SJSA1 (cell line): ENCODE measurements around the gene DNMBP. TPM values are rescaled to one million over a fixed set of nuclear protein-coding genes. Genes with fewer than 3 reads are reported as not detected.
"Not testable (repeated sequence)": the region's sequence is repeated elsewhere in the genome, so short reads cannot be mapped to it uniquely, and the experiment has no call there.

Source experiments
- DNase-seq, 2 experiments: peaks; one replicate each; pipeline ENCODE4 v3.0.0-alpha.2; 2015 to 2020; ENCODE audit warnings: low spot score in 2 of 2, low read depth in 1 of 2
- H3K27ac ChIP-seq: fragments of 250-450 bp; sonication (Bioruptor Pico); 2 replicates; pipeline ENCODE4 v1.5.1; 2020; ENCODE audit warnings: mild to moderate bottlenecking, moderate library complexity
- H3K27me3 ChIP-seq: fragments of 250-450 bp; sonication (Bioruptor Pico); replicated peaks from 2 replicates; pipeline ENCODE4 v1.5.1; 2020; ENCODE audit warnings: mild to moderate bottlenecking, moderate library complexity
- H3K36me3 ChIP-seq: fragments of 250-450 bp; sonication (Bioruptor Pico); 2 replicates; pipeline ENCODE4 v1.5.1; 2020; ENCODE audit warnings: mild to moderate bottlenecking
- H3K4me1 ChIP-seq: fragments of 250-450 bp; sonication (Bioruptor Pico); replicated peaks from 2 replicates; pipeline ENCODE4 v1.6.1; 2021; ENCODE audit warnings: mild to moderate bottlenecking
- H3K4me3 ChIP-seq: fragments of 250-450 bp; sonication (Bioruptor Pico); 2 replicates; pipeline ENCODE4 v1.5.1; 2020; ENCODE audit warnings: mild to moderate bottlenecking
- H3K9me3 ChIP-seq: fragments of 250-450 bp; sonication (Bioruptor Pico); replicated peaks from 2 replicates; pipeline ENCODE4 v1.5.1; 2020; ENCODE audit warnings: mild to moderate bottlenecking
- total RNA-seq: library from RNA; depleted of rRNA; stranded (reverse); fragments of >200 nt; shearing (Covaris generic); gene quantifications from 2 replicates; pipeline ENCODE4 v1.2.3, GENCODE V29; 2014

DNMBP gene
- total RNA-seq, 1 experiment from 2014 or later = 11.0 TPM

DNA sequence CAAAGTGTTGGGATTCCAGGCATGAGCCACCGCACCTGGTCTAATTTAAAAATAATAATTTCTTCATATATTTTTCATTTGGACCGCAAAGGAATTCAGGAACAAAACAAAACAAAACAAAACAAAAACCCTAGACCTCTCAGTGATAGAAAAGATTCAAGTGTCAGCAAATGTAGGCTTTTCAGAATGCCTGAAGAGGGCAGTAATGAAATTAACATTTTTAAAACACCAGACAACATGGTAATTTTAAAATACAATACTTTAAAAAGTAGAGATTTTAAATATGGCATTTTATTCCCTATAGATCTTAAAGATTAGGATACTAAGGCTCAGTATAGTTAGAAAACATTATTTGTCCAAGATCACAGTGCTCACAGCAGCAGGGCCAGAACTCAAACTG is 36.6 kb downstream of the DNMBP start:
- H3K36me3 ChIP-seq = peaks cover 26% of the 10 kb centered on the region
- H3K27me3 ChIP-seq = no peaks in the 10 kb centered on the region
- H3K9me3 ChIP-seq = no peaks in the 10 kb centered on the region
- no peak overlapping the region for H3K27ac ChIP-seq
- H3K4me1 ChIP-seq = peaks cover 29% of the 10 kb centered on the region
- no peak for DNase-seq
- no peak overlapping the region for H3K4me3 ChIP-seq

DNA sequence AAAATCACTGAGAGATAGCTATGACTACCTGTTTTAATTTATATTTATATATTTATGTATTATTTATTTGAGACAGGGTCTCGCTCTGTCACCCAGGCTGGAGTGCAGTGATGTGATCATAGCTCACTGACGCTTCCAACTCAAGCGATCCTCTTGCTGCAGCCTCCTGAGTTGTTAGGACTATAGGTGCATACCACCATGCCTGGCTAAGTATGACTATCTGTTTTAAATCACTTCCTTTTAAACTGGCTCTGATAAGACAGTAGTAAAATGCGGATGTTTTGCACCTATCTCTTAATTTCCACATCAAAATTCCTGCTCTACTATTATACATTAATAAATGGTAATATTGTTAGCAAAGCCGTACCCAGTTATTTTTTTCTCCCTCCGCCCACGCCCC is 41.8 kb downstream of the DNMBP start:
- no peak for DNase-seq
- Histone ChIP-seq H3K27me3 (no peaks in the 10 kb centered on the region), H3K4me3 (no peak overlapping the region), H3K4me1 (peaks cover 26% of the 10 kb centered on the region), H3K27ac (no peak overlapping the region), H3K36me3 (peaks cover 39% of the 10 kb centered on the region), H3K9me3 (no peaks in the 10 kb centered on the region)

DNA sequence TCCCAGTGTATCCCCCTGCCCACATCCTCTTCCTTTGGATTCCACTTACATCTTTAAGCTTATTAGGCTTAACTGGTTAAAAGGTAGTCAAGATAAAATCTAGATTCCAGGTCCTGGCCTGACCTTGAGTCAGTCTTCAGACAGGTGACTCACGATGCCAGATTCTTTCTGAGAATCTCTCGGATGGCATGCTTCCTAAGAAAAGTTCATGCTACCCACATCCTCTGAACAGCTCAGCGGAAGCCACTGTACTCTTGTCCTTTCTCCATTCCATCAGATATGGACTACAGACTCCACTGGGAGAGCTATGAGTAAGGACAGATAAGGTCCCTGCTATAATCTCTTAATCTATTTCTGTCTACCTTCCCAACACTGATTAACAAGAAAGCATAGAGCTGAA is 43.4 kb downstream of the DNMBP start:
- peaks cover 39% of the 10 kb centered on the region for H3K36me3 ChIP-seq
- no peaks in the 10 kb centered on the region for H3K9me3 ChIP-seq
- H3K4me3 ChIP-seq = no peak overlapping the region
- H3K4me1 ChIP-seq = peaks cover 30% of the 10 kb centered on the region
- DNase-seq = peak in 1 of 2 experiments; percentile 23
- no peak overlapping the region for H3K27ac ChIP-seq
- H3K27me3 ChIP-seq = no peaks in the 10 kb centered on the region

DNA sequence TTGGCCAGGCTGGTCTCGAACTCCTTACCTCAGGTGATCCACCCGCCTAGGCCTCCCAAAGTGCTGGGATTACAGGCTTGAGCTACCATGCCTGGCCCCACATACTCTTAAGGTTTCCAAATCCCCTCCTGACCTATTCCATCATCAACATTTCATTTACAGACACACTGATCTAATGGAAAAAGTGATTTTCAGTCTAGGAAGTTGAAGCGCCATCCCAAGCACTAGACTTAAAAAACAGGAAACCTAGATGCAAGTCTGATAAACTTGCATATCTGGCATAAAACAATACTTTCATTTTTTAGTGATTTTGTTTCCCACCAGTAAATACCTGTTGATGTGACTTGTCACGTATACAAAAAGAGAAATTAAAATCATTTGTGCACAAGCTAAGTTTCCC is 44.0 kb downstream of the DNMBP start:
- DNase-seq = no peak
- Histone ChIP-seq H3K27me3 (no peaks in the 10 kb centered on the region), H3K4me3 (no peak overlapping the region), H3K4me1 (peaks cover 30% of the 10 kb centered on the region), H3K27ac (no peak overlapping the region), H3K36me3 (peaks cover 35% of the 10 kb centered on the region), H3K9me3 (no peaks in the 10 kb centered on the region)

DNA sequence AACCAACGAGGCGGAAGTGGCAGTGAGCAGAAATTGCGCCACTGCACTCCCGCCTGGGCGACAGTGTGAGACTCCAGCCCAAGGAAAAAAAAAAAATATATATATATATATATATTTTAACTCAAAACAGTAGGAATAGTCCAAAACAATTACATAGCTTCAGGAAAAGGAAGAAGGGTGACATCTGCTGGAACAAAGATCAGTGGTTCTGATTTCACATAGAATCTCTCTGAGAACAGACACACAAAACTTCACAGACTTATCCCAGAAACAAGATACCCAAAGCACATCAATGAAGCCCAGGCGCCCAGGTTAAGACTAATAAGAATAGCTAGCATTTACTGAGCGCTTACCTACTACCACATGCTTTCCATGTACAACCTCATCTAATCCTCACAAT is 45.0 kb downstream of the DNMBP start:
- H3K4me1 ChIP-seq = peaks cover 30% of the 10 kb centered on the region
- H3K27ac ChIP-seq = no peak overlapping the region
- no peaks in the 10 kb centered on the region for H3K27me3 ChIP-seq
- H3K36me3 ChIP-seq = peaks cover 27% of the 10 kb centered on the region
- H3K9me3 ChIP-seq = no peaks in the 10 kb centered on the region
- no peak for DNase-seq
- no peak overlapping the region for H3K4me3 ChIP-seq

DNA sequence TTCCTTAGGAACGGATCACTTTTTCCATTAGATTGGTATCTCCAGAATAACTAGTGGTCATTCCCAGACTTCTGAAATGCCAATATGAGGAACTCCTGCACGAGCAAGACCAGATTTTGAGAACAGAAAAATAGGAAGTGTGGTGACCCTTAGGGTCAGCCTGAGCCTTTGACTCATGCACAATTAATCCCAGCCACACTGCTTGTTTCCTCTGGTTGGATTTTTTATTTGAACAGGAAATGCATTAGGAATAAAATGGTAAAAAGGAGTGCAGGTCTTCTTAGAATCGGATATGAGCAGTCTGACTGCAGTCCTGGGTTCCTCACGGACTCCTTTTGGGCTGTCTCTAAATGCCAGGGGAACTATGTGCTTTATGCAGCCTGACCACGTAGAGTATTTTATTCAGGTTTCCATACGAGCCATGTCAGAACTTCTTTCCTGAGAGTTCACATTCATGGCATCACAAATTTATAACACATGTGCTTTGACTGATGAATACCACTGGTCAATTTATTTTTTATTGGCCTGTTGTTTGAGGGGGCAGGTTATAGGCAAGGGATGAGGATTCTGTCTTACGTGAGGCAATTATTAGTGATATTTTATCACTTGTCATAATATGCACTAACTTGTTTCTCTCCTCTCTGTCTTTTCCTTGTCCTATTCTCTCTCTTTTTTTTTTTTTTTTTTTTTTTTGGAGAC is 46.1 kb downstream of the DNMBP start:
- not testable (repeated sequence) for H3K4me3 ChIP-seq, H3K27ac ChIP-seq, DNase-seq, H3K27me3 ChIP-seq, H3K9me3 ChIP-seq
- H3K36me3 ChIP-seq = peaks cover 15% of the 10 kb centered on the region
- peaks cover 31% of the 10 kb centered on the region for H3K4me1 ChIP-seq

DNA sequence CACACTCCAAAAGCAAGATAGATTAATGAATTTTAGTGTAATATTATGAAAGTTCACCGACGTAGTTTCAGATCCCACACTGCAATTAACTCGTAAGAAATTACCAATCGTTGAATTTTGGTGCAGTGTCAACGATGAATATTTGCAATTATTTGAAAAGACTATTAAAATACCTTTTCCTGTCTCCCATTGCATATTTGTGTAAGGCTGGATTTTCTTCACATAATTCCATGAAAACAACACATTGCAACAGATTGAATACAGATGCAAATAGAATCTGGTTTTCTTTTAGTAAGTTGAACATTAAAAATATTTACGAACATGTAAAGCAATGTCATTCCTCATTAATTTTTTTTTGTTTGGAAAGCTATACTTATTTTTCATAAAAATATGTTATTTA is 50.9 kb downstream of the DNMBP start:
- no peak for DNase-seq
- H3K36me3 ChIP-seq = peaks cover 34% of the 10 kb centered on the region
- no peaks in the 10 kb centered on the region for H3K27me3 ChIP-seq
- H3K27ac ChIP-seq = no peak overlapping the region
- H3K4me1 ChIP-seq = peaks cover 13% of the 10 kb centered on the region
- no peaks in the 10 kb centered on the region for H3K9me3 ChIP-seq
- H3K4me3 ChIP-seq = no peak overlapping the region

DNA sequence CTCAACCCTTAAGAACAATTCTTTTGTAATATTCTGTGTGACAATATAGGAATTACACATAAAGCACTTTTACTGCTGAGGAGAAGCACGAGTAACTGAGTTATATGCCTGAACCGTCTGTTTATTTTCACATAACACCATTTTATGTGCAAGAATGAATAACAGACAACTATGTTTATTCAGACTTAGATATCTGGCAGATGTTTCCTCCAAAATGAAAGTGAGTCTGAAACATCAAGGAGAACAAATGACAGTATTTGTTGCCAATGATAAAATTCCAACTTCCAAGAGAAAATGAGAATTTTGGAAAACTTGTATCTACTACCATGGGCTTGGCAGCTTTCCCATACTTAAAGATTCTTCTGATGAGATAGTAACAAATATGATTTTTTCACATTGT is 51.4 kb downstream of the DNMBP start:
- Histone ChIP-seq H3K36me3 (peaks cover 37% of the 10 kb centered on the region), H3K4me1 (peaks cover 11% of the 10 kb centered on the region; the same call in 1 of the 2 replicates), H3K9me3 (no peaks in the 10 kb centered on the region), H3K4me3 (no peak overlapping the region), H3K27me3 (no peaks in the 10 kb centered on the region), H3K27ac (no peak overlapping the region)
- no peak for DNase-seq

DNA sequence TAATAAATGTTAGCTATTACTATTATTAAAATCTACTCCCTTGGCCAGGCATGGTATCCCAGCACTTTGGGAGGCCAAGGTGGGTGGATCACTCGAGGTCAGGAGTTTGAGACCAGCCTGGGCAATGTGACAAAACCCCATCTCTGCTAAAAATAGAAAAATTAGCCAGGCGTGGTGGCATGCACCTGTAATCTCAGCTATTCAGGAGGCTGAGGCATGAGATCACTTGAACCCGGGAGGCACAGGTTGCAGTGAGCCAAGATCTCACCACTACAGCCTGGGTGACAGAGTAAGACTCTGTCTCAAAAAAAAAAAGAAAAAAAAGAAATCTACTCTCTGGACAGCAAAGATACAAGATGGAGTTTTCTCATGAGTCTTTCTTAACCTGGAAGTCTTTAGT is 56.2 kb downstream of the DNMBP start:
- peaks cover 72% of the 10 kb centered on the region for H3K36me3 ChIP-seq
- not testable (repeated sequence) for H3K27me3 ChIP-seq

DNA sequence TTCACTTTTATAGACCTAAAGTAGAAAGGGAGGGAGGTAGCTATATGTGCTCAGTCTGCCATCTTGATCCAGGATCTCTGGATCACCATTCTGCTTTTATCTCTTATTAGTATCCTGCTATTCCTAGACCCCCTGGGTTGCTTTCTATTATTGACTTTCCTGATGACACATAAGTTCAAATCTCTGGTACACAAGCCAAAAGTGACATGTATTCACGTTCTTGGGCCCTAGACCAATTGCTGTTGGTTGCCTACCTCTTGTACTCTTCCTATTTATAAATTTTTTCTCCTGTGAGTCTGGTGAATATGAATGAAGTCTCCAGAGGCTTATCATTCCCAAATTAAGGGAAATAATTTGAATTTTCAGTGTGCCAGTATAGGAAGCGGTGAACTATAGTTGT is 56.9 kb downstream of the DNMBP start:
- Histone ChIP-seq H3K27ac (no peak overlapping the region), H3K4me3 (no peak overlapping the region), H3K9me3 (no peaks in the 10 kb centered on the region), H3K27me3 (no peaks in the 10 kb centered on the region), H3K36me3 (peaks cover 72% of the 10 kb centered on the region), H3K4me1 (no peaks in the 10 kb centered on the region)
- no peak for DNase-seq

More for the DNA sequence above, 56.2 kb downstream of the DNMBP start:
- not testable (repeated sequence) for H3K4me3 ChIP-seq, DNase-seq, H3K9me3 ChIP-seq, H3K4me1 ChIP-seq, H3K27ac ChIP-seq

DNA sequence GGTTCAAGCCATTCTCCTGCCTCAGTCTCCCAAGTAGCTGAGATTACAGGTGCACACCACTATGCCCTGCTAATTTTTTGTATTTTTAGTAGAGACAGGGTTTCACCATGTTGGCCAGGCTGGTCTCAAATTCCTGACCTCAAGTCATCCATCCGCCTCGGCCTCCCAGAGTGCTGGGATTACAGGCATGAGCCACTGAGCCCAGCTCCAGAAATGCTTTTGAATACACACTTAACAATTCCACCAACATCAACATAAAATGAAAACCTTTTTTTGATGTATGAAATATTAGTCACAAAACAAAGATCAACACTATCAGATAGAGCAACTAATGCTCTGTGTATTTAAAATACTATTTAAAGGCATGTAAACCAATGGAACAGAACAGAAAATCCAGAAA is 63.7 kb downstream of the DNMBP start:
- H3K4me1 ChIP-seq = peaks cover 27% of the 10 kb centered on the region
- DNase-seq = peak in 1 of 2 experiments; percentile 54
- H3K36me3 ChIP-seq = peaks cover 27% of the 10 kb centered on the region
- not testable (repeated sequence) for H3K27me3 ChIP-seq, H3K9me3 ChIP-seq, H3K4me3 ChIP-seq
- peak overlapping the region; percentile 44 for H3K27ac ChIP-seq

DNA sequence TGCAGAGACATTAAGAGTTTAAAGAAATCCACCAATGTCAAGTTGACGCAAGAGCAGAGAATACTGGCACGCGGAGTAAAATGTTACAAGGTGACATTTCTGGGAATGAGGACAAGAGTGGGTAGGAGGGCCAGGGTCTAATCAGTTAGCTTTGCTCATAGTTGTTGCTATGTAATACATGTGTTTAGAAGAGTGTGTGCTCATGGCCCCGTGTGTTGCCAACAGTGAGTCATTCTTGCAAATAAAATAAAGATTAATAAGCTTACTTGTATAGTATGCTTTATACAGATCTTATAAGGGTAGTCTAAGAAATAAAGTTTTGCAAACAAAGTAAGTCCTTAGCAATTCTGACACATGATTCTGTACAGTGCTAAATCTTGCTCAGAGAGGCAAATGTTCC is 64.5 kb downstream of the DNMBP start:
- no peaks in the 10 kb centered on the region for H3K9me3 ChIP-seq
- no peaks in the 10 kb centered on the region for H3K27me3 ChIP-seq
- no peak for DNase-seq
- peaks cover 27% of the 10 kb centered on the region for H3K4me1 ChIP-seq
- peaks cover 27% of the 10 kb centered on the region for H3K36me3 ChIP-seq
- H3K27ac ChIP-seq = peak overlapping the region; percentile 44
- H3K4me3 ChIP-seq = no peak overlapping the region

DNA sequence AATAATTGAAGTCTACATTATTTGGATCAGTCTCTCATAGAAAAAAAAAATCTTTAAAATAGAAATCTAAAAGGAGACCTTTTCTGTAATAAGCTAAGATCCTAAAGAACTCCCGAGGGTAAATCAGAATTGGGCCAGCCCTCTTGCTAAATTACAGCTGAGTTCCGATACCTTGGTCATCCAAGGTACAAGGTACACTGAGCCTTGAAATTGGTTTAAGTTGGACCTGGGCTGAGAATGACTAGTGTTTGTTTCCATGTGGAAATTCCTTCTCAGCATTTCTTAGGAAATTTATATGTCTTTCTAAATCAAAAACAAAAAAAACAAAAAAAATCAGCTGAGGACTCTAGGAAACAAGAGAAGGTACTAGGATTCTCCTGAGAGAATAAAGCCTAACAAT is 64.9 kb downstream of the DNMBP start:
- Histone ChIP-seq H3K4me3 (no peak overlapping the region), H3K27me3 (no peaks in the 10 kb centered on the region), H3K27ac (peak overlapping the region; percentile 44), H3K36me3 (peaks cover 27% of the 10 kb centered on the region), H3K9me3 (no peaks in the 10 kb centered on the region), H3K4me1 (peaks cover 27% of the 10 kb centered on the region)
- no peak for DNase-seq

DNA sequence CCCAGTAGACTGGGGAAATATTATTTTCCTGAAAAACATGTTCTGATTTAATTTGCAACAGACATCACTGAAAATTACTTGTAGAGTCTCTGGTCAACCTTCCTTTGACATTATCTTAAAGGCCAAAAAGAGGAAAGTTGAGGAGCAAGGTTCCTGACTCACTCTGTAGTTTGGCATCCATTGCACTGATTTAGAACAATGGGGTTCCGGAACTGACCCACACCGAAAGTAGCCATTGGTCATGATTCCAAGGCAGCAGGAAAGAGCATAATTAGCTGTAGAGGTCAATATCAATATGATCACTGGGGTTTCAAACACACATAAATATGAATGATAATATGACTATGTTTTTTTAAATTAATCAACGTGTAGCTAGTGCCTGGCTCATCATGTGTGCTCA is 65.8 kb downstream of the DNMBP start:
- H3K36me3 ChIP-seq = peaks cover 26% of the 10 kb centered on the region
- H3K4me3 ChIP-seq = no peak overlapping the region
- peaks cover 4% of the 10 kb centered on the region; the same call in 1 of the 2 replicates for H3K9me3 ChIP-seq
- H3K27ac ChIP-seq = no peak overlapping the region
- no peaks in the 10 kb centered on the region for H3K27me3 ChIP-seq
- peaks cover 33% of the 10 kb centered on the region for H3K4me1 ChIP-seq
- DNase-seq = no peak
